ENCODE measurements around the gene DPYSL4. TPM values are rescaled to one million over a fixed set of nuclear protein-coding genes. Genes with fewer than 3 reads are reported as not detected.

DPYSL4 gene
- total RNA-seq, 1 experiment from 2014 or later: not detected

DNA sequence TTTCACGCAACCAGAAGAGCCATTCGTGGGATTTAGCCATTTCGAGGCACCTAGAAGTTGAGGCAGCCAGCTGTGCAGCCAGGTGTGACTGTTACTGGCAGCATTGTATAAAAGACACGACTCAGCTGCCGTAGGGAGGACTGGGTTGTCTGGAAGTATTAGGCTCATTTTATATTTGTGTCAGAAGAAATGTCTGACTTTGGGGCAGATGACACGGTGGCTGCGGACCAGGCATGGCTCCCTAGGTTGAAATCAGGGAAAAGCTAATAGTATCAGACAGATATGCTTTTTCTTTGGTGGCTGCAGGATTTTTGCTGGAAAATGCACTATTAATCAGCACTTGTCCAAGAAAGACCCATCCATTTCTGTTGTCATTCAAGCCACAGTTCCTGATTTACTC lies 4.2 kb upstream of the DPYSL4 start:
- TF ChIP-seq, protein P1, sequence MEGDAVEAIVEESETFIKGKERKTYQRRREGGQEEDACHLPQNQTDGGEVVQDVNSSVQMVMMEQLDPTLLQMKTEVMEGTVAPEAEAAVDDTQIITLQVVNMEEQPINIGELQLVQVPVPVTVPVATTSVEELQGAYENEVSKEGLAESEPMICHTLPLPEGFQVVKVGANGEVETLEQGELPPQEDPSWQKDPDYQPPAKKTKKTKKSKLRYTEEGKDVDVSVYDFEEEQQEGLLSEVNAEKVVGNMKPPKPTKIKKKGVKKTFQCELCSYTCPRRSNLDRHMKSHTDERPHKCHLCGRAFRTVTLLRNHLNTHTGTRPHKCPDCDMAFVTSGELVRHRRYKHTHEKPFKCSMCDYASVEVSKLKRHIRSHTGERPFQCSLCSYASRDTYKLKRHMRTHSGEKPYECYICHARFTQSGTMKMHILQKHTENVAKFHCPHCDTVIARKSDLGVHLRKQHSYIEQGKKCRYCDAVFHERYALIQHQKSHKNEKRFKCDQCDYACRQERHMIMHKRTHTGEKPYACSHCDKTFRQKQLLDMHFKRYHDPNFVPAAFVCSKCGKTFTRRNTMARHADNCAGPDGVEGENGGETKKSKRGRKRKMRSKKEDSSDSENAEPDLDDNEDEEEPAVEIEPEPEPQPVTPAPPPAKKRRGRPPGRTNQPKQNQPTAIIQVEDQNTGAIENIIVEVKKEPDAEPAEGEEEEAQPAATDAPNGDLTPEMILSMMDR (IDR thresholded peaks at IDR 0.05; ENCODE audit: unreplicated experiment): no peak
- CTCF ChIA-PET: no interaction called here
- BruUV-seq (replicated peaks): no TSS peak
- H3K4me3 Mint-ChIP-seq (ENCODE audit: low read depth, unreplicated experiment): no peak overlapping the region
- no peak for DNase-seq
- no peak overlapping the region for H3K27ac Mint-ChIP-seq (ENCODE audit: unreplicated experiment)
- H3K4me1 Mint-ChIP-seq (ENCODE audit: low read depth, unreplicated experiment): no peaks in the 10 kb centered on the region
- no peaks in the 10 kb centered on the region for H3K36me3 Mint-ChIP-seq (ENCODE audit: insufficient read depth, unreplicated experiment)
- peaks cover 66% of the 10 kb centered on the region for H3K27me3 Mint-ChIP-seq (ENCODE audit: unreplicated experiment)
- no peaks in the 10 kb centered on the region for H3K9me3 Mint-ChIP-seq (ENCODE audit: low read depth, unreplicated experiment)
- intact Hi-C loops (cut with micrococcal nuclease; ENCODE audit: unreplicated experiment): no loop called here

DNA sequence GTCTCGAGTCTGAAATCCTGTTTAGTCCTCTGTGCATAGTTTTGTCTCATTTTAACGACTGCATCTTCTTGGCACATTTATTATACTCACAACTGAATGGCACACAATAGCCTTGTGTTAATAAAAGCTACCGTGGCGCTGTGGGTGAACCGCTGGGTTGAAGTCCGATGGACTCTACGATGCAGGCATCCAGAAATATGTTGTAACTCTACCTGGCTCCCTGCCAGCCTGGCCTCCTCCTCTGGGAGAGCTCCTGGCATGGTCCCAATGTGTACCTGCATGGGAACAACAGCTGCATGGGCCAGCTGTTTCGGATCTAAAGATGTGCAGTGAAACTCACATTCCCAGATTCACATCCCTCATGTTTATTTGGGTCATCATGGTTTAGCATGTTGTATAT lies 3.7 kb upstream of the DPYSL4 start:
- TF ChIP-seq, protein P1 (IDR thresholded peaks at IDR 0.05; ENCODE audit: unreplicated experiment): no peak
- Mint-ChIP-seq H3K9me3 (ENCODE audit: low read depth, unreplicated experiment) (no peaks in the 10 kb centered on the region), H3K27me3 (ENCODE audit: unreplicated experiment) (peaks cover 66% of the 10 kb centered on the region), H3K27ac (ENCODE audit: unreplicated experiment) (no peak overlapping the region), H3K36me3 (ENCODE audit: insufficient read depth, unreplicated experiment) (no peaks in the 10 kb centered on the region), H3K4me3 (ENCODE audit: low read depth, unreplicated experiment) (no peak overlapping the region), H3K4me1 (ENCODE audit: low read depth, unreplicated experiment) (no peaks in the 10 kb centered on the region)
- no TSS peak for BruUV-seq (replicated peaks)
- CTCF ChIA-PET: no interaction called here
- intact Hi-C loops (cut with micrococcal nuclease; ENCODE audit: unreplicated experiment): no loop called here
- DNase-seq: peak; percentile 59

DNA sequence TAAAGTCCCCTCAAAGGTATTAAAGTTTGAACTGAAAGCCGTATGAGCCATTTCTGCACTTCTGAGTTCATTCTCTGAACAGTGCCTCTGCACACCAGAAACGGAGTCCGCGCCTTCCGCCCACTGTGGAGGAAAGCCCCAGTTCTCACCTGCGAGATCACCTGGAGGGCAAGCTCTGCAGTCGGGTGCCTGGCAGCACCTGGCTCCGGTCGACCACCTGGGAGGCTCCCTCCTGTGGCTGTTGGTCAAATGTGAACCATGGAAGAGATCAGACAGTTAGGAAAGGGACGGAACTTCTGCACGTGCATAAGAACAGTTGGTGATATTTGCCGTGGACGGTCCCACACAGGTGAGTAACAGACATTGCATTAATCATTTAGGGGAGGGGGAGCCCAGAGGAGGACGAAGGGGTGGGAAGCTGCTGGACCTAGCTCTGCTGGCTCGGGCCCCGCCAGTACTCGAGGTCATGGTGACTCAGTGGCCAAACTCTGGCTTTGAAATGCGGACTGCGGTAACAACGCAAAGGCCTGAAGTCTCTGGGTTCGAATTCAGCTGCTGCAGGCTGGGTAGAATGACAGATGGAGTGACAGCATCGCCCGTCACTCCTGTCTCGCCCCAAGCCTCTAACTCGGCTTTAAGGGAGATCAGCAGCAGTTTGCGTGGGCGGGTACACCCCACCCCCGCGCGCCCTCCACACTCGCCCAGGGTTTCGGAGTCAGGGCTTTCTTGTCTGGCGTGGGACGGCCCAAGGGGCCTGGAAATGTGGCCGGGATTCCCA lies 1.7 kb upstream of the DPYSL4 start:
- no TSS peak for BruUV-seq (replicated peaks)
- Mint-ChIP-seq H3K9me3 (ENCODE audit: low read depth, unreplicated experiment) (no peaks in the 10 kb centered on the region), H3K36me3 (ENCODE audit: insufficient read depth, unreplicated experiment) (no peaks in the 10 kb centered on the region), H3K27me3 (ENCODE audit: unreplicated experiment) (peaks cover 68% of the 10 kb centered on the region), H3K27ac (ENCODE audit: unreplicated experiment) (no peak overlapping the region), H3K4me3 (ENCODE audit: low read depth, unreplicated experiment) (no peak overlapping the region), H3K4me1 (ENCODE audit: low read depth, unreplicated experiment) (no peaks in the 10 kb centered on the region)
- no peak for DNase-seq
- intact Hi-C loops (cut with micrococcal nuclease; ENCODE audit: unreplicated experiment): no loop called here
- CTCF ChIA-PET: no interaction called here
- TF ChIP-seq, protein P1 (IDR thresholded peaks at IDR 0.05; ENCODE audit: unreplicated experiment): no peak

DNA sequence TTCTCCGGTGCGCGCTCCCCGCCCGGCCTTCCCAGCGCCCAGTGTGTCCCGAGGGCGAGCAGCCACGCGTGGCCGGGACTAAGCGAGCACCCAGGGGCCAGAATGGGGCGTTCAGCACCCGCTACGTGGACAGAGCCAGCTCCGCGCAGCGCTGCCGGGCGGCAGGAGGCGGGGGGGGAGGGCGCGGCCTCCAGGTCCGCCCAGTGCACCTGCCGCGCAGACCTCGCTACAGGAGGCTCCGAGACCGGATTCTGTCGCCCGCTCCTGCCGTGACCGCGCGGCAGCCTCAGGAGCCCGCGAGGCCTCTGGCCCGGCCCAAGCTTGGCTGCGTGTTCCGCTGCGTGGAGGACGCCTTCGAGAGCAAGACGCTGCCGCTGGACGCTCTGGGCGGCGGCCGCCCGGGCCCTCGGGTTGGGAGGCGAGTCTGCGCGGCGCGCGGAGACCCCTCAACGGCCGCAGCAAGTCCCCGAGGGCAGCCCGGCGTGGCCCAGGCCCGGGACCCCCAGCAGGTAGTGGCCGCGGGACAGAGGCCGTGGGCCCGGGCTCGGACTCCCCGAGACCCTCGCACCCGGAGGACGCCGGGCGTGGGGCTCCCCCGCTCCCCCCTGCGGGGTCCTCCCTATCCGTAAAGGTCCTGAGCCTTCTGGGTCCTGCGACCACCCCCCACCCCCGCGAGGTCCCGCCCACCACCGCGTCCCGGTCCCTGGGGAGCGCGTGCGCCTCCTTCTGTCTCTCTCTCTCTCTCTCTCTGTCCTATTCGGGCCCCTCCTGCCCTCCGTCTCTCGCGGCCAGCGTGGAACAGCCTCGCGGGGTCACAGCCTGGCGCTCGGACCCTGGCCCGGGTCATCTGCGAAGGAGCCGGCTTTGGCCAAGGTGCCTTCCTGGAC lies 904 bp upstream of the DPYSL4 start:
- H3K27ac Mint-ChIP-seq (ENCODE audit: unreplicated experiment): no peak overlapping the region
- peaks cover 67% of the 10 kb centered on the region for H3K27me3 Mint-ChIP-seq (ENCODE audit: unreplicated experiment)
- intact Hi-C loops (cut with micrococcal nuclease; ENCODE audit: unreplicated experiment): no loop called here
- DNase-seq: no peak
- H3K36me3 Mint-ChIP-seq (ENCODE audit: insufficient read depth, unreplicated experiment): no peaks in the 10 kb centered on the region
- CTCF ChIA-PET: no interaction called here
- H3K4me3 Mint-ChIP-seq (ENCODE audit: low read depth, unreplicated experiment): no peak overlapping the region
- H3K9me3 Mint-ChIP-seq (ENCODE audit: low read depth, unreplicated experiment): no peaks in the 10 kb centered on the region
- TF ChIP-seq, protein P1 (IDR thresholded peaks at IDR 0.05; ENCODE audit: unreplicated experiment): no peak
- BruUV-seq (replicated peaks): no TSS peak
- no peaks in the 10 kb centered on the region for H3K4me1 Mint-ChIP-seq (ENCODE audit: low read depth, unreplicated experiment)
